ENCODE results near the gene GAS2L2.

GRCh38 chr17:35714988-35715387 lies 38.1 kb downstream of the GAS2L2 start:
- TF ChIP-seq CTCF (IDR thresholded peaks at IDR 0.05) (no peak), EZH2 (IDR thresholded peaks at IDR 0.05) (no peak), EZH2phosphoT487 (IDR thresholded peaks at IDR 0.05) (no peak)

Measured in neural progenitor cell (in vitro differentiated cells).